HepG2 (cell line): ENCODE results near the gene CADM1. TPM values are rescaled to one million over a fixed set of nuclear protein-coding genes. Genes with fewer than 3 reads are reported as not detected.

ENCODE experiments used
- HNRNPLL ChIP-seq: fragments of 200-400 bp; formaldehyde crosslinking; IDR thresholded peaks from 2 replicates; pipeline ENCODE4 v1.6.1; 2017; ENCODE audit warnings: mild to moderate bottlenecking, low read depth, low read length; ENCODE audit not compliant: poor library complexity, severe bottlenecking
- PHF8 ChIP-seq: sonication (generic); formaldehyde crosslinking; IDR thresholded peaks from 2 replicates; pipeline ENCODE4 v1.5.0; 2020; ENCODE audit warnings: missing genetic modification reagents
- RFX3 ChIP-seq: IDR thresholded peaks from 2 replicates; pipeline ENCODE4 v1.6.1; 2016; ENCODE audit warnings: missing biosample characterization, missing genetic modification reagents
- SIX4 ChIP-seq: sonication (generic); formaldehyde crosslinking; IDR thresholded peaks from 2 replicates; pipeline ENCODE4 v1.4.0; 2020; ENCODE audit warnings: missing genetic modification reagents
- ZFP36L1 ChIP-seq: sonication (generic); formaldehyde crosslinking; IDR thresholded peaks from 2 replicates; pipeline ENCODE4 v1.8.0; 2022; ENCODE audit warnings: mild to moderate bottlenecking, missing genetic modification reagents, moderate library complexity
- ZNF33A ChIP-seq: sonication (generic); formaldehyde crosslinking; IDR thresholded peaks from 2 replicates; pipeline ENCODE4 v1.5.1; 2020; ENCODE audit warnings: missing genetic modification reagents, mild to moderate bottlenecking, moderate library complexity, borderline replicate concordance
- ZNF468 ChIP-seq: sonication (generic); formaldehyde crosslinking; IDR thresholded peaks from 2 replicates; pipeline ENCODE4 v1.8.0; 2022; ENCODE audit warnings: mild to moderate bottlenecking, moderate library complexity, missing genetic modification reagents
- ZNF569 ChIP-seq: sonication (generic); formaldehyde crosslinking; IDR thresholded peaks from 2 replicates; pipeline ENCODE4 v1.5.0; 2020; ENCODE audit warnings: mild to moderate bottlenecking, missing genetic modification reagents, moderate library complexity, borderline replicate concordance
- polyA plus RNA-seq, 8 experiments: library from polyadenylated mRNA; depleted of rRNA in 3 of 8; stranded (reverse) in 7 of 8; unstranded in 1 of 8; fragments of >200 nt; fragmentation: Illumina TruSeq in 4 of 8; extraction: Trizol in 4 of 8; gene quantifications; 2 replicates each; pipeline versions ENCODE4 v1.2.1 to v1.2.3, GENCODE V29; 2011 to 2016; ENCODE audit warnings: low read depth in 4 of 8, missing spikeins in 1 of 8, mixed read lengths in 1 of 8; ENCODE audit not compliant: insufficient read depth in 1 of 8
- total RNA-seq, 5 experiments: library from RNA; depleted of rRNA; stranded (reverse); fragments of >200 nt; fragmentation: Illumina TruSeq; extraction: Trizol; gene quantifications; 2 replicates each; pipeline ENCODE4 v1.2.3, GENCODE V29; 2016; ENCODE audit warnings: low read depth in 1 of 5
- TF ChIP-seq, protein P1 (sequence below): sonication (generic); formaldehyde crosslinking; IDR thresholded peaks from 2 replicates; pipeline ENCODE4 v1.8.0; 2022; ENCODE audit warnings: mild to moderate bottlenecking, missing genetic modification reagents, borderline replicate concordance
- TF ChIP-seq, protein P2 (sequence below): sonication (generic); formaldehyde crosslinking; IDR thresholded peaks from 2 replicates; pipeline ENCODE4 v1.5.0; 2020; ENCODE audit warnings: mild to moderate bottlenecking, missing genetic modification reagents, borderline replicate concordance
- TF ChIP-seq, protein P3 (sequence below): IDR thresholded peaks from 2 replicates; pipeline ENCODE4 v1.6.1; 2016; ENCODE audit warnings: control low read depth
- TF ChIP-seq, protein P4 (sequence below): IDR thresholded peaks from 2 replicates; pipeline ENCODE4 v1.6.1; 2012; ENCODE audit warnings: inconsistent platforms
- TF ChIP-seq, protein P5 (sequence below): sonication (generic); IDR thresholded peaks from 2 replicates; pipeline ENCODE4 v1.6.1; 2016; ENCODE audit warnings: low read depth, borderline replicate concordance
- TF ChIP-seq, protein P6 (sequence below), 2 experiments: fragments of 450-650 bp in 1 of 2; sonication (generic) in 1 of 2; formaldehyde crosslinking; IDR thresholded peaks; 2 replicates each; pipeline versions ENCODE4 v1.5.0 to v1.8.0; 2020 to 2022; ENCODE audit warnings: mild to moderate bottlenecking in 1 of 2, missing genetic modification reagents in 1 of 2

Gene CADM1
- total and polyA plus RNA-seq, 2 of the 13 experiments (the other 11 are each of a cell fraction or from before 2014, with no cell fraction given): 71.3 to 122 TPM

DNA sequence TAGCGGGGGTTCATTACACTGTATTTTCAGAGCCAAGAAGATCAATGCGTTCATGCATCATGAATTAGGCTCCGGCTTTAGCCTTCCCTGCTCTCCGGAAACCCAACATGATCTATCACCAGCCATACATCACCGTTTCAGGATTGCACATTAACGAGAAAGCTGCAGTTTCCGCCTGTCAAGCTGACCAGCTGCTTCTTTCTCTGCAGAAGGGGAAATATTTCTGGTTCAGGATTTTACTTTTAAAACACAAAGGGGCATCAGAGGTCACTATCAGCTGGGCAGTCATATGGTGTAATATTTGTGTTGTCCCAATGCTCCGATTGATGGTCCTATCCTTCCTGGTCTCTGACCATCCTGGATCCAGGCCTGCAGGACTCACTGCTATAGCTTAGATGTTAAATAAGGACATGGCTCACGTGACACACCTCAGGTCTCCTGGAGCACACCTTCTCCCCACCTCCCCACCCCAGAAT lies 21.4 kb upstream of the CADM1 start (continued):
- TF ChIP-seq, protein P1, sequence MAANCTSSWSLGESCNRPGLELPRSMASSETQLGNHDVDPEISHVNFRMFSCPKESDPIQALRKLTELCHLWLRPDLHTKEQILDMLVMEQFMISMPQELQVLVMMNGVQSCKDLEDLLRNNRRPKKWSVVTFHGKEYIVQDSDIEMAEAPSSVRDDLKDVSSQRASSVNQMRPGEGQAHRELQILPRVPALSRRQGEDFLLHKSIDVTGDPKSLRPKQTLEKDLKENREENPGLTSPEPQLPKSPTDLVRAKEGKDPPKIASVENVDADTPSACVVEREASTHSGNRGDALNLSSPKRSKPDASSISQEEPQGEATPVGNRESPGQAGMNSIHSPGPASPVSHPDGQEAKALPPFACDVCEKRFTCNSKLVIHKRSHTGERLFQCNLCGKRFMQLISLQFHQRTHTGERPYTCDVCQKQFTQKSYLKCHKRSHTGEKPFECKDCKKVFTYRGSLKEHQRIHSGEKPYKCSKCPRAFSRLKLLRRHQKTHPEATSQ (CRISPR knock-in tag): no peak
- TF ChIP-seq, protein P2, sequence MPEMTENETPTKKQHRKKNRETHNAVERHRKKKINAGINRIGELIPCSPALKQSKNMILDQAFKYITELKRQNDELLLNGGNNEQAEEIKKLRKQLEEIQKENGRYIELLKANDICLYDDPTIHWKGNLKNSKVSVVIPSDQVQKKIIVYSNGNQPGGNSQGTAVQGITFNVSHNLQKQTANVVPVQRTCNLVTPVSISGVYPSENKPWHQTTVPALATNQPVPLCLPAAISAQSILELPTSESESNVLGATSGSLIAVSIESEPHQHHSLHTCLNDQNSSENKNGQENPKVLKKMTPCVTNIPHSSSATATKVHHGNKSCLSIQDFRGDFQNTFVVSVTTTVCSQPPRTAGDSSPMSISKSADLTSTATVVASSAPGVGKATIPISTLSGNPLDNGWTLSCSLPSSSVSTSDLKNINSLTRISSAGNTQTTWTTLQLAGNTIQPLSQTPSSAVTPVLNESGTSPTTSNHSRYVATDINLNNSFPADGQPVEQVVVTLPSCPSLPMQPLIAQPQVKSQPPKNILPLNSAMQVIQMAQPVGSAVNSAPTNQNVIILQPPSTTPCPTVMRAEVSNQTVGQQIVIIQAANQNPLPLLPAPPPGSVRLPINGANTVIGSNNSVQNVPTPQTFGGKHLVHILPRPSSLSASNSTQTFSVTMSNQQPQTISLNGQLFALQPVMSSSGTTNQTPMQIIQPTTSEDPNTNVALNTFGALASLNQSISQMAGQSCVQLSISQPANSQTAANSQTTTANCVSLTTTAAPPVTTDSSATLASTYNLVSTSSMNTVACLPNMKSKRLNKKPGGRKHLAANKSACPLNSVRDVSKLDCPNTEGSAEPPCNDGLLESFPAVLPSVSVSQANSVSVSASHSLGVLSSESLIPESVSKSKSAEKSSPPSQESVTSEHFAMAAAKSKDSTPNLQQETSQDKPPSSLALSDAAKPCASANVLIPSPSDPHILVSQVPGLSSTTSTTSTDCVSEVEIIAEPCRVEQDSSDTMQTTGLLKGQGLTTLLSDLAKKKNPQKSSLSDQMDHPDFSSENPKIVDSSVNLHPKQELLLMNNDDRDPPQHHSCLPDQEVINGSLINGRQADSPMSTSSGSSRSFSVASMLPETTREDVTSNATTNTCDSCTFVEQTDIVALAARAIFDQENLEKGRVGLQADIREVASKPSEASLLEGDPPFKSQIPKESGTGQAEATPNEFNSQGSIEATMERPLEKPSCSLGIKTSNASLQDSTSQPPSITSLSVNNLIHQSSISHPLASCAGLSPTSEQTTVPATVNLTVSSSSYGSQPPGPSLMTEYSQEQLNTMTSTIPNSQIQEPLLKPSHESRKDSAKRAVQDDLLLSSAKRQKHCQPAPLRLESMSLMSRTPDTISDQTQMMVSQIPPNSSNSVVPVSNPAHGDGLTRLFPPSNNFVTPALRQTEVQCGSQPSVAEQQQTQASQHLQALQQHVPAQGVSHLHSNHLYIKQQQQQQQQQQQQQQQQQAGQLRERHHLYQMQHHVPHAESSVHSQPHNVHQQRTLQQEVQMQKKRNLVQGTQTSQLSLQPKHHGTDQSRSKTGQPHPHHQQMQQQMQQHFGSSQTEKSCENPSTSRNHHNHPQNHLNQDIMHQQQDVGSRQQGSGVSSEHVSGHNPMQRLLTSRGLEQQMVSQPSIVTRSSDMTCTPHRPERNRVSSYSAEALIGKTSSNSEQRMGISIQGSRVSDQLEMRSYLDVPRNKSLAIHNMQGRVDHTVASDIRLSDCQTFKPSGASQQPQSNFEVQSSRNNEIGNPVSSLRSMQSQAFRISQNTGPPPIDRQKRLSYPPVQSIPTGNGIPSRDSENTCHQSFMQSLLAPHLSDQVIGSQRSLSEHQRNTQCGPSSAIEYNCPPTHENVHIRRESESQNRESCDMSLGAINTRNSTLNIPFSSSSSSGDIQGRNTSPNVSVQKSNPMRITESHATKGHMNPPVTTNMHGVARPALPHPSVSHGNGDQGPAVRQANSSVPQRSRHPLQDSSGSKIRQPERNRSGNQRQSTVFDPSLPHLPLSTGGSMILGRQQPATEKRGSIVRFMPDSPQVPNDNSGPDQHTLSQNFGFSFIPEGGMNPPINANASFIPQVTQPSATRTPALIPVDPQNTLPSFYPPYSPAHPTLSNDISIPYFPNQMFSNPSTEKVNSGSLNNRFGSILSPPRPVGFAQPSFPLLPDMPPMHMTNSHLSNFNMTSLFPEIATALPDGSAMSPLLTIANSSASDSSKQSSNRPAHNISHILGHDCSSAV (CRISPR knock-in tag): no peak
- TF ChIP-seq, protein P3, sequence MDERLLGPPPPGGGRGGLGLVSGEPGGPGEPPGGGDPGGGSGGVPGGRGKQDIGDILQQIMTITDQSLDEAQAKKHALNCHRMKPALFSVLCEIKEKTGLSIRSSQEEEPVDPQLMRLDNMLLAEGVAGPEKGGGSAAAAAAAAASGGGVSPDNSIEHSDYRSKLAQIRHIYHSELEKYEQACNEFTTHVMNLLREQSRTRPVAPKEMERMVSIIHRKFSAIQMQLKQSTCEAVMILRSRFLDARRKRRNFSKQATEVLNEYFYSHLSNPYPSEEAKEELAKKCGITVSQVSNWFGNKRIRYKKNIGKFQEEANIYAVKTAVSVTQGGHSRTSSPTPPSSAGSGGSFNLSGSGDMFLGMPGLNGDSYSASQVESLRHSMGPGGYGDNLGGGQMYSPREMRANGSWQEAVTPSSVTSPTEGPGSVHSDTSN (CRISPR knock-in tag): no peak
- TF ChIP-seq RFX3 (no peak), ZNF468 (CRISPR knock-in tag) (no peak), ZNF569 (no peak), ZFP36L1 (CRISPR knock-in tag) (no peak), HNRNPLL (no peak), ZNF33A (CRISPR knock-in tag) (no peak), PHF8 (CRISPR knock-in tag) (no peak), SIX4 (CRISPR knock-in tag) (no peak)
- TF ChIP-seq, protein P4, sequence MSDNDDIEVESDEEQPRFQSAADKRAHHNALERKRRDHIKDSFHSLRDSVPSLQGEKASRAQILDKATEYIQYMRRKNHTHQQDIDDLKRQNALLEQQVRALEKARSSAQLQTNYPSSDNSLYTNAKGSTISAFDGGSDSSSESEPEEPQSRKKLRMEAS: peak; percentile 22; the same call in 1 of the 2 replicates
- TF ChIP-seq, protein P5, sequence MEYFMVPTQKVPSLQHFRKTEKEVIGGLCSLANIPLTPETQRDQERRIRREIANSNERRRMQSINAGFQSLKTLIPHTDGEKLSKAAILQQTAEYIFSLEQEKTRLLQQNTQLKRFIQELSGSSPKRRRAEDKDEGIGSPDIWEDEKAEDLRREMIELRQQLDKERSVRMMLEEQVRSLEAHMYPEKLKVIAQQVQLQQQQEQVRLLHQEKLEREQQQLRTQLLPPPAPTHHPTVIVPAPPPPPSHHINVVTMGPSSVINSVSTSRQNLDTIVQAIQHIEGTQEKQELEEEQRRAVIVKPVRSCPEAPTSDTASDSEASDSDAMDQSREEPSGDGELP: peak; percentile 95
- TF ChIP-seq, protein P6, sequence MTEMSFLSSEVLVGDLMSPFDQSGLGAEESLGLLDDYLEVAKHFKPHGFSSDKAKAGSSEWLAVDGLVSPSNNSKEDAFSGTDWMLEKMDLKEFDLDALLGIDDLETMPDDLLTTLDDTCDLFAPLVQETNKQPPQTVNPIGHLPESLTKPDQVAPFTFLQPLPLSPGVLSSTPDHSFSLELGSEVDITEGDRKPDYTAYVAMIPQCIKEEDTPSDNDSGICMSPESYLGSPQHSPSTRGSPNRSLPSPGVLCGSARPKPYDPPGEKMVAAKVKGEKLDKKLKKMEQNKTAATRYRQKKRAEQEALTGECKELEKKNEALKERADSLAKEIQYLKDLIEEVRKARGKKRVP (CRISPR knock-in tag; IDR thresholded peaks at IDR 0.05): no peak
